ENCODE results near the gene DTD2.
"Not testable (repeated sequence)": the region's sequence is repeated elsewhere in the genome, so short reads cannot be mapped to it uniquely, and the experiment has no call there.

DTD2 gene

GRCh38 chr14:31442284-31442683, 15.0 kb downstream of the DTD2 start:
- Histone ChIP-seq H3K4me3 (ENCODE audit: low read depth in 1 of 2, low read length in 2 of 2) (no peak overlapping the region), H3K27ac (ENCODE audit: low read depth, low read length) (no peak overlapping the region), H3K27me3 (ENCODE audit: control insufficient read depth in 1 of 2, insufficient read depth in 2 of 2, low read length in 2 of 2) (no peaks in the 10 kb centered on the region), H3K4me1 (ENCODE audit: control insufficient read depth in 1 of 2, insufficient read depth in 2 of 2, low read length in 2 of 2) (no peaks in the 10 kb centered on the region), H3K36me3 (ENCODE audit: control insufficient read depth in 1 of 2, insufficient read depth in 2 of 2, low read length in 2 of 2) (peaks cover 0 to 6% of the 10 kb centered on the region in 2 donors), H3K9me3 (ENCODE audit: control insufficient read depth in 1 of 2, low read length in 2 of 2) (no peaks in the 10 kb centered on the region), H3K9ac (ENCODE audit: low read depth in 1 of 2, low read length in 2 of 2) (no peak overlapping the region)

GRCh38 chr14:31441273-31442111, 15.8 kb downstream of the DTD2 start:
- Histone ChIP-seq H3K9me3 (ENCODE audit: control insufficient read depth in 1 of 2, low read length in 2 of 2) (no peaks in the 10 kb centered on the region), H3K4me3 (ENCODE audit: low read depth in 1 of 2, low read length in 2 of 2) (no peak overlapping the region), H3K4me1 (ENCODE audit: control insufficient read depth in 1 of 2, insufficient read depth in 2 of 2, low read length in 2 of 2) (no peaks in the 10 kb centered on the region), H3K27me3 (ENCODE audit: control insufficient read depth in 1 of 2, insufficient read depth in 2 of 2, low read length in 2 of 2) (no peaks in the 10 kb centered on the region), H3K36me3 (ENCODE audit: control insufficient read depth in 1 of 2, insufficient read depth in 2 of 2, low read length in 2 of 2) (peaks cover 0 to 6% of the 10 kb centered on the region in 2 donors), H3K9ac (ENCODE audit: low read depth in 1 of 2, low read length in 2 of 2) (no peak overlapping the region), H3K27ac (ENCODE audit: low read depth, low read length) (no peak overlapping the region)

DNA sequence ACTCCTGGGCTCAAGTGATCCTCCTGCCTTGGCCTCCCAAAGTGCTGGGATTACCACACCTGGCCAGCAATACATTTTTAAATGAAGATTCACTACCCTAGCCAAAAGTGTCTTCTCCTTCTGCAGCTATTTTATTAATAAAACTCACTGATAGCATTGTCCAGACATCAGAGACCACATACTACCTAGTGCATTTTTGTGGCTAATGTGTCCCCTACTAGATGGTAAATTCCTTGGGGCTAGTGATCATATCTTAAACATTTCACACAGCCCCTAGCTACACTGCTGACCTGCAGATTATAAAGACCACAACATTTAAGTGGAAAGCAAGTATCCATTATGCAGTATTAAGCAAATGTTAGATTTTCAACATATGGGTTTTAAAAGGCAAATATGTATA, 17.0 kb downstream of the DTD2 start:
- H3K27me3 ChIP-seq (ENCODE audit: control insufficient read depth in 1 of 2, insufficient read depth in 2 of 2, low read length in 2 of 2) = no peaks in the 10 kb centered on the region
- no peak overlapping the region for H3K4me3 ChIP-seq (ENCODE audit: low read depth in 1 of 2, low read length in 2 of 2)
- no peaks in the 10 kb centered on the region for H3K36me3 ChIP-seq (ENCODE audit: control insufficient read depth in 1 of 2, insufficient read depth in 2 of 2, low read length in 2 of 2)
- H3K9ac ChIP-seq (ENCODE audit: low read depth in 1 of 2, low read length in 2 of 2) = no peak overlapping the region
- no peak overlapping the region for H3K27ac ChIP-seq (ENCODE audit: low read depth, low read length)
- no peaks in the 10 kb centered on the region for H3K9me3 ChIP-seq (ENCODE audit: control insufficient read depth in 1 of 2, low read length in 2 of 2)
- no peaks in the 10 kb centered on the region for H3K4me1 ChIP-seq (ENCODE audit: control insufficient read depth in 1 of 2, insufficient read depth in 2 of 2, low read length in 2 of 2)

DNA sequence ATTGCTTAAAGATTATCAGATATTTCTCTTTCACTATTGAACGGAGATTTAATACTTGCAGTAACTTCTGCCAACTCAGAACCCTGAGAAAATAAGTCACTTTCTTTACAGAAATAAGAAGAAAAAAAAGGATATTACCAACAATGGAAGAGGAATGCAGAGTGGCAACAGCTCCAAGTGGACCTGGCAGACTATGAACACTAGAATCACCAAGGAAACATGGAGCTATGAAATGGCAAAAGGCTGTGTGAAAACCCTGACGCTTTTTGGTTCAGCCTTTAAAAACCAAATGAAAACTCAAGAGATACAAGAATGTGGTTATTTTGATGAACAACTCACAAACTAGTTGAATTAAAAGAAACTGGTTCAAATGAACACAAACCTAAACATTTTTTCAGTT, 17.7 kb downstream of the DTD2 start:
- Histone ChIP-seq H3K27ac (ENCODE audit: low read depth, low read length) (no peak overlapping the region), H3K9ac (ENCODE audit: low read depth in 1 of 2, low read length in 2 of 2) (no peak overlapping the region)

GRCh38 chr14:31437045-31437691, 20.1 kb downstream of the DTD2 start:
- H3K9ac ChIP-seq (ENCODE audit: low read depth in 1 of 2, low read length in 2 of 2); H3K27ac ChIP-seq (ENCODE audit: low read depth, low read length); H3K27me3 ChIP-seq (ENCODE audit: control insufficient read depth in 1 of 2, insufficient read depth in 2 of 2, low read length in 2 of 2); H3K4me1 ChIP-seq (ENCODE audit: control insufficient read depth in 1 of 2, insufficient read depth in 2 of 2, low read length in 2 of 2); H3K4me3 ChIP-seq (ENCODE audit: low read depth in 1 of 2, low read length in 2 of 2); H3K9me3 ChIP-seq (ENCODE audit: control insufficient read depth in 1 of 2, low read length in 2 of 2); H3K36me3 ChIP-seq (ENCODE audit: control insufficient read depth in 1 of 2, insufficient read depth in 2 of 2, low read length in 2 of 2): not testable (repeated sequence)

More for the DNA sequence above, 17.7 kb downstream of the DTD2 start:
- Histone ChIP-seq H3K9me3 (ENCODE audit: control insufficient read depth in 1 of 2, low read length in 2 of 2) (no peaks in the 10 kb centered on the region), H3K27me3 (ENCODE audit: control insufficient read depth in 1 of 2, insufficient read depth in 2 of 2, low read length in 2 of 2) (no peaks in the 10 kb centered on the region), H3K4me3 (ENCODE audit: low read depth in 1 of 2, low read length in 2 of 2) (no peak overlapping the region), H3K4me1 (ENCODE audit: control insufficient read depth in 1 of 2, insufficient read depth in 2 of 2, low read length in 2 of 2) (no peaks in the 10 kb centered on the region), H3K36me3 (ENCODE audit: control insufficient read depth in 1 of 2, insufficient read depth in 2 of 2, low read length in 2 of 2) (no peaks in the 10 kb centered on the region)

DNA sequence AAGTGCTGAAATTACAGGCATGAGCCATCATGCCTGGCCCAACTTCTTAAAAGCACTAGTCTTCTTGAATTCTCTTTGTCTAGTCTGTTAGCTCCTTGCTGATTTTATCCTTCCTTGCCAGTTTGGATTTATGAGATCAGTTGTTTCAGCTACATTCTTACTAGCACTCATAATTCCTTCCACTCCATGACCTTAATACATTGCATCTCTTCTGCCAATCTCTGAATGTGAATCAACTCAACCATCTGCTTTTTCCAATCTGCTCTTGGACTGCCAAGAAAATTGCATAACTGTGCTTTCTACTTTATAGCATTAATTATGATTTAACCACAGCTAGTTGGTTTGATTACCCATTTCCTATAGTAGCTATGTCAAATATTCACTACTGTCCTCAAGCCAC, 22.0 kb downstream of the DTD2 start:
- Histone ChIP-seq H3K36me3 (ENCODE audit: control insufficient read depth in 1 of 2, insufficient read depth in 2 of 2, low read length in 2 of 2) (no peaks in the 10 kb centered on the region), H3K9ac (ENCODE audit: low read depth in 1 of 2, low read length in 2 of 2) (no peak overlapping the region), H3K27ac (ENCODE audit: low read depth, low read length) (no peak overlapping the region), H3K4me3 (ENCODE audit: low read depth in 1 of 2, low read length in 2 of 2) (no peak overlapping the region), H3K9me3 (ENCODE audit: control insufficient read depth in 1 of 2, low read length in 2 of 2) (peaks cover 0 to 6% of the 10 kb centered on the region in 2 donors), H3K4me1 (ENCODE audit: control insufficient read depth in 1 of 2, insufficient read depth in 2 of 2, low read length in 2 of 2) (no peaks in the 10 kb centered on the region), H3K27me3 (ENCODE audit: control insufficient read depth in 1 of 2, insufficient read depth in 2 of 2, low read length in 2 of 2) (no peaks in the 10 kb centered on the region)

- no peaks in the 10 kb centered on the region for H3K27me3 ChIP-seq (ENCODE audit: control insufficient read depth in 1 of 2, insufficient read depth in 2 of 2, low read length in 2 of 2)
- no peaks in the 10 kb centered on the region for H3K4me1 ChIP-seq (ENCODE audit: control insufficient read depth in 1 of 2, insufficient read depth in 2 of 2, low read length in 2 of 2)
- no peaks in the 10 kb centered on the region for H3K36me3 ChIP-seq (ENCODE audit: control insufficient read depth in 1 of 2, insufficient read depth in 2 of 2, low read length in 2 of 2)
- H3K9ac ChIP-seq (ENCODE audit: low read depth in 1 of 2, low read length in 2 of 2) = no peak overlapping the region
- H3K27ac ChIP-seq (ENCODE audit: low read depth, low read length) = no peak overlapping the region
- peaks cover 0 to 6% of the 10 kb centered on the region in 2 donors for H3K9me3 ChIP-seq (ENCODE audit: control insufficient read depth in 1 of 2, low read length in 2 of 2)
- no peak overlapping the region for H3K4me3 ChIP-seq (ENCODE audit: low read depth in 1 of 2, low read length in 2 of 2)
Observed at GRCh38 chr14:31430634-31431264, 26.6 kb downstream of the DTD2 start.

DNA sequence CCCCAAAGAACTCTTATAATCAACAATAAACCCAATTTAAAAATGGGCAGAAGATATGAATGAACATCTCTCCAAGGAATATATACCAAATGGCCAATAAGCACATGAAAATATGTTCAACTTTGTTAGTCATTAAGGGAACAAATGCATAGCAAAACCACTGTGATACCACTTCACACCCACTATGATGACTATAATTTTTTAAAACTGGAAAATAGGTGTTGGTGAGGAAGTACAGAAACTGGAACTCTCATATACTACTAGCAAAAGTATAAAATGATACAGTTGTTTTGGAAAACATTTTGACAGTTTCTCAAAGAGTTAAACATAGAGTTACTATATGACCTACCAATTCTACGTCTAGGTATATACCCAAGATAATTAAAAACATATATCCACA, 27.5 kb downstream of the DTD2 start:
- H3K9ac ChIP-seq (ENCODE audit: low read depth in 1 of 2, low read length in 2 of 2) = no peak overlapping the region
- H3K36me3 ChIP-seq (ENCODE audit: control insufficient read depth in 1 of 2, insufficient read depth in 2 of 2, low read length in 2 of 2) = no peaks in the 10 kb centered on the region
- H3K4me1 ChIP-seq (ENCODE audit: control insufficient read depth in 1 of 2, insufficient read depth in 2 of 2, low read length in 2 of 2) = no peaks in the 10 kb centered on the region
- no peaks in the 10 kb centered on the region for H3K27me3 ChIP-seq (ENCODE audit: control insufficient read depth in 1 of 2, insufficient read depth in 2 of 2, low read length in 2 of 2)
- no peak overlapping the region for H3K27ac ChIP-seq (ENCODE audit: low read depth, low read length)
- H3K9me3 ChIP-seq (ENCODE audit: control insufficient read depth in 1 of 2, low read length in 2 of 2) = peaks cover 0 to 6% of the 10 kb centered on the region in 2 donors
- H3K4me3 ChIP-seq (ENCODE audit: low read depth in 1 of 2, low read length in 2 of 2) = no peak overlapping the region

GRCh38 chr14:31428011-31428410, 29.3 kb downstream of the DTD2 start:
- Histone ChIP-seq H3K9ac (ENCODE audit: low read depth in 1 of 2, low read length in 2 of 2) (no peak overlapping the region), H3K27me3 (ENCODE audit: control insufficient read depth in 1 of 2, insufficient read depth in 2 of 2, low read length in 2 of 2) (no peaks in the 10 kb centered on the region), H3K27ac (ENCODE audit: low read depth, low read length) (no peak overlapping the region), H3K4me3 (ENCODE audit: low read depth in 1 of 2, low read length in 2 of 2) (no peak overlapping the region), H3K36me3 (ENCODE audit: control insufficient read depth in 1 of 2, insufficient read depth in 2 of 2, low read length in 2 of 2) (no peaks in the 10 kb centered on the region), H3K4me1 (ENCODE audit: control insufficient read depth in 1 of 2, insufficient read depth in 2 of 2, low read length in 2 of 2) (no peaks in the 10 kb centered on the region), H3K9me3 (ENCODE audit: control insufficient read depth in 1 of 2, low read length in 2 of 2) (peaks cover 0 to 6% of the 10 kb centered on the region in 2 donors)

DNA sequence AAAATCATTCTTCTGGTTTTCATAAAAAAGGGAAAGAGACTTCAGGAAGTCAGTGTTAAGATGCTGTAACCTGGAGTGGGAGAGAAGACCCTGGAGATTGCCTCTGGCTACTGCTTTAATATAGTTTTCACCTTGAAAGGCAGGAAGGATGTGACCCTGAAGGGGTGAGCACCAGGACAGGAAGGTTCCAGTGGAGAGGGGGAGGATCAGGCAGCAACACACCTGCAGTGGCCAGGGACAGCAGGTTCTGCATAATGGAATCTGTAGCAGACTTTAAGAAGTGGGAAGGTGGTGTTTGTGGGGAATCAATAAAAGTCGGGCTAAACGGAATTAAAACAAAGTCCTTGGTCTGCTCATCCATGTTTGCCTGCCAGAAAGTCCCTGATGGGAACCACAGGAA, 30.6 kb downstream of the DTD2 start:
- Histone ChIP-seq H3K4me3 (ENCODE audit: low read depth in 1 of 2, low read length in 2 of 2) (no peak overlapping the region), H3K27ac (ENCODE audit: low read depth, low read length) (no peak overlapping the region), H3K36me3 (ENCODE audit: control insufficient read depth in 1 of 2, insufficient read depth in 2 of 2, low read length in 2 of 2) (no peaks in the 10 kb centered on the region), H3K27me3 (ENCODE audit: control insufficient read depth in 1 of 2, insufficient read depth in 2 of 2, low read length in 2 of 2) (no peaks in the 10 kb centered on the region), H3K9ac (ENCODE audit: low read depth in 1 of 2, low read length in 2 of 2) (no peak overlapping the region), H3K9me3 (ENCODE audit: control insufficient read depth in 1 of 2, low read length in 2 of 2) (no peaks in the 10 kb centered on the region), H3K4me1 (ENCODE audit: control insufficient read depth in 1 of 2, insufficient read depth in 2 of 2, low read length in 2 of 2) (no peaks in the 10 kb centered on the region)

All from duodenal mucosa (tissue), 2 donors.